Kidney epithelial cell (primary cell): Measurements from ENCODE around the gene DDN. TPM values are rescaled to one million over a fixed set of nuclear protein-coding genes. Genes with fewer than 3 reads are reported as not detected.

Source experiments
- DNase-seq: peaks from one replicate; pipeline ENCODE4 v3.0.0-alpha.2; 2010; ENCODE audit warnings: low read depth
- H3K27me3 ChIP-seq: 2 replicates; pipeline ENCODE4 v1.6.0; 2011; ENCODE audit warnings: low read length; ENCODE audit not compliant: control insufficient read depth, insufficient read depth
- H3K36me3 ChIP-seq: 2 replicates; pipeline ENCODE4 v1.5.1; 2011; ENCODE audit warnings: low read length; ENCODE audit not compliant: control insufficient read depth, insufficient read depth
- H3K4me3 ChIP-seq: 2 replicates; pipeline ENCODE4 v1.5.1; 2011; ENCODE audit warnings: low read depth, mild to moderate bottlenecking, control low read depth, low read length
- total RNA-seq: library from RNA; depleted of rRNA; stranded (reverse); fragments of >200 nt; gene quantifications from 2 replicates; pipeline ENCODE4 v1.2.3, GENCODE V29; 2015
- TF ChIP-seq, protein P1 (sequence below): IDR thresholded peaks from 2 replicates; pipeline ENCODE4 v1.5.1; 2011; ENCODE audit warnings: mild to moderate bottlenecking, moderate library complexity, low read length, control low read depth, inconsistent platforms; ENCODE audit not compliant: insufficient read depth, poor library complexity, severe bottlenecking

Gene DDN
- total RNA-seq, 1 donor from 2014 or later, result 0.13 TPM

GRCh38 chr12:49043241-49043640, 44.1 kb upstream of the DDN start:
- H3K27me3 ChIP-seq, result no peaks in the 10 kb centered on the region
- TF ChIP-seq, protein P1, sequence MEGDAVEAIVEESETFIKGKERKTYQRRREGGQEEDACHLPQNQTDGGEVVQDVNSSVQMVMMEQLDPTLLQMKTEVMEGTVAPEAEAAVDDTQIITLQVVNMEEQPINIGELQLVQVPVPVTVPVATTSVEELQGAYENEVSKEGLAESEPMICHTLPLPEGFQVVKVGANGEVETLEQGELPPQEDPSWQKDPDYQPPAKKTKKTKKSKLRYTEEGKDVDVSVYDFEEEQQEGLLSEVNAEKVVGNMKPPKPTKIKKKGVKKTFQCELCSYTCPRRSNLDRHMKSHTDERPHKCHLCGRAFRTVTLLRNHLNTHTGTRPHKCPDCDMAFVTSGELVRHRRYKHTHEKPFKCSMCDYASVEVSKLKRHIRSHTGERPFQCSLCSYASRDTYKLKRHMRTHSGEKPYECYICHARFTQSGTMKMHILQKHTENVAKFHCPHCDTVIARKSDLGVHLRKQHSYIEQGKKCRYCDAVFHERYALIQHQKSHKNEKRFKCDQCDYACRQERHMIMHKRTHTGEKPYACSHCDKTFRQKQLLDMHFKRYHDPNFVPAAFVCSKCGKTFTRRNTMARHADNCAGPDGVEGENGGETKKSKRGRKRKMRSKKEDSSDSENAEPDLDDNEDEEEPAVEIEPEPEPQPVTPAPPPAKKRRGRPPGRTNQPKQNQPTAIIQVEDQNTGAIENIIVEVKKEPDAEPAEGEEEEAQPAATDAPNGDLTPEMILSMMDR, result no peak
- peaks cover 8% of the 10 kb centered on the region for H3K36me3 ChIP-seq
- no peak overlapping the region for H3K4me3 ChIP-seq
- no peak for DNase-seq

- no peak for DNase-seq
- TF ChIP-seq, protein P1, result no peak
- Histone ChIP-seq H3K36me3 (peaks cover 10% of the 10 kb centered on the region), H3K27me3 (no peaks in the 10 kb centered on the region), H3K4me3 (no peak overlapping the region)
Observed at GRCh38 chr12:49041881-49042484, 42.8 kb upstream of the DDN start.

- H3K36me3 ChIP-seq, result peaks cover 10% of the 10 kb centered on the region
- no peaks in the 10 kb centered on the region for H3K27me3 ChIP-seq
- no peak overlapping the region for H3K4me3 ChIP-seq
- DNase-seq, result no peak
- TF ChIP-seq, protein P1, result no peak
Observed at GRCh38 chr12:49041036-49041880, 42.1 kb upstream of the DDN start.

DNA sequence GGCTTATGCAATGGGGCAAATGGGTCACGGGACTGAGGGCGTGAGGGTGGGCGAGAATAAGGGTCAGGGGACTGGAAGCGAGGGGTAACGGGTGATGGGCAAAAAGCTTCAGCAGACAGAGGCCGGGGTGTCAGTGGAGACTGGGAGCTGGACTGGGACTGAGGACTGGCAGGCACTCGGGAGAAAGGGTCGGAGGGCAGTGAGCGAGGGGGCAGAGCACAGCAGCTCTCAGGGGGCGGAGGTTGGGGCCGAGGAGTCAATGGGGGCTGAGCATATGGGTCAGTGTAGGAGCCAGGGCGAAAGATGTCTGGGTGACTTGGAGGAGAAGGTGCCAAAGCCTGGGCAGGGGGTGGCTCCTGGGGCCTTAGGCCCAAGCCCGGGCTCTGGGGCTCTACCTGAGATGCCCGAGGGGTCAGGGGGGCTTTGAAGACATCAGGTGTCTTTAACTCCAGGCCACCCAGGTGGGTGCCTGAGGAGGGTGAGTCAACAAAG, 41.2 kb upstream of the DDN start:
- no peak for DNase-seq
- H3K27me3 ChIP-seq, result no peaks in the 10 kb centered on the region
- H3K36me3 ChIP-seq, result peaks cover 8% of the 10 kb centered on the region
- H3K4me3 ChIP-seq, result no peak overlapping the region
- TF ChIP-seq, protein P1, result no peak

DNA sequence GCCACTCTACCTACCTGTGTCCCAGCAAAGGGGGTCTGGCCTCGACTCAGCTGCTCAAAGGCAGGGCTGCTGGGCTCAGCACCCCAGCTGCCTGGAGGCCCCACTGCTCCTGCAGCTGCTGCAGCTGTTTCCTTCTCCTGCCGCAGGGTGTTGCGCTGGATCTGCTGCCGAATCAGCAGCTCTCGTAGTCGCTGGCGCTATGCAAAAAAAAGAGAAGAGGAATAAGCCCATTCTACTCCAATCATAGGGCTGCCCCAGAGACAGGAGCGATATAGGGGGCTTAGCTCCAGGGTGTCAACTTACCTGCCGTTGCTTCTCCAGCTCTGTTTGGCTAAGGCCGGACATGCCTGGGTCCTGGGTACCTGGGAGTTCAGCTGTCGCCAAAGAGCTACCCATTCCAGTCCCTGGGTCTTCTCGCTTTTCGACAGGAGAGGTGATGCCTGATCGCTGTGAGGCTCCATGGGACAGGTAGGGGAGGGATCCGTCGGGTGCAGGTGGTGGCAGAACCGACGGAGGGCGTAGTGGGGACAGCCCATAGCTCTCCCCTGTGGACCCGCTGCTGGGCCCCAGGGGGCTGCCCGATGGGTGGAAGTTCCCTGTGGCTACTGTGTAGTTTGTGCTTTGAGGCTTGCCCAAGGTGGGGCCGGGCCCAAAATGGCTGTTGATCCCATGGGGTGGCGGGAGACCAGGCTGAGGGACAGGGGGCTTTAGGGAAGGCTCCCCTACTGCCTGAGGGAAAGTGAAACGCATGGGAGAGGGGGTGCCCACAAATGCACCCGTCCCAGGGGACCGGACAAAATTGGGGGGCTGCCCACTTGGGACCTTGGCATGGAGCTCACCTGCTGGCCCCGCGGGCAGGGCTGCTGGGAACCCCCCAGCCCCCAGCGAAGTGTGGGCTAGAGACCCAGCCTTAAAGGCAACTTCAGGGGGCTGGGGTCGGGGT, 40.5 kb upstream of the DDN start:
- DNase-seq, result no peak
- peaks cover 8% of the 10 kb centered on the region for H3K36me3 ChIP-seq
- H3K27me3 ChIP-seq, result no peaks in the 10 kb centered on the region
- H3K4me3 ChIP-seq, result no peak overlapping the region
- TF ChIP-seq, protein P1, result no peak
